Gastroesophageal sphincter (tissue), 4 donors: ENCODE data around the gene GNAI1. TPM values are rescaled to one million over a fixed set of nuclear protein-coding genes. Genes with fewer than 3 reads are reported as not detected.

ENCODE experiments used
- ATAC-seq: fragments of 150-250 bp; one replicate; pipeline ENCODE4 v1.9.1; 2016; ENCODE audit warnings: mild to moderate bottlenecking, moderate library complexity
- H3K27ac ChIP-seq, 4 donors: fragments of 200-600 bp; sonication (generic) in 3 of 4; 1 replicate in 3 of 4; 2 replicates in 1 of 4; pipeline ENCODE4 v1.5.1; 2016 to 2019
- H3K27me3 ChIP-seq: fragments of 200-600 bp; sonication (generic); one replicate; pipeline ENCODE4 v1.5.1; 2019
- H3K36me3 ChIP-seq, 2 donors: fragments of 200-600 bp; sonication (generic); one replicate each; pipeline ENCODE4 v1.5.1; 2019; ENCODE audit warnings: control low read depth in 1 of 2
- H3K4me1 ChIP-seq, 3 donors: fragments of 200-600 bp; sonication (generic); 1 replicate in 2 of 3; 2 replicates in 1 of 3; pipeline ENCODE4 v1.5.1; 2016 to 2019; ENCODE audit warnings: control low read depth in 2 of 3
- H3K4me3 ChIP-seq, 2 donors: fragments of 200-600 bp; sonication (generic); one replicate each; pipeline ENCODE4 v1.5.1; 2019; ENCODE audit warnings: mild to moderate bottlenecking in 1 of 2, moderate library complexity in 1 of 2
- H3K9me3 ChIP-seq, 3 donors: fragments of 200-600 bp; sonication (generic); one replicate each; pipeline ENCODE4 v1.5.1; 2017 to 2019; ENCODE audit warnings: control low read depth in 2 of 3
- CTCF ChIP-seq, 4 experiments: fragments of 200-600 bp in 2 of 4; fragments of 450-650 bp in 2 of 4; sonication (generic) in 1 of 4; IDR thresholded peaks; one replicate each; pipeline ENCODE4 v1.5.1; 2017 to 2019; ENCODE audit warnings: antibody characterized with exemption in 4 of 4, mild to moderate bottlenecking in 2 of 4, moderate library complexity in 2 of 4
- EP300 ChIP-seq: sonication (generic); formaldehyde crosslinking; IDR thresholded peaks from one replicate; pipeline ENCODE4 v1.6.1; 2017; ENCODE audit warnings: antibody characterized with exemption, mild to moderate bottlenecking
- POLR2A ChIP-seq, 2 donors: fragments of 450-650 bp; IDR thresholded peaks; one replicate each; pipeline ENCODE4 v1.6.1; 2017; ENCODE audit warnings: antibody characterized with exemption in 2 of 2, mild to moderate bottlenecking in 2 of 2, moderate library complexity in 1 of 2
- POLR2AphosphoS5 ChIP-seq: sonication (generic); formaldehyde crosslinking; IDR thresholded peaks from one replicate; pipeline ENCODE4 v1.6.1; 2017; ENCODE audit warnings: antibody characterized with exemption
- whole genome bisulfite sequencing, 2 donors: methylation state at CpG; one replicate each; pipeline ENCODE4 v1.1.5; 2018; ENCODE audit warnings: low coverage in 1 of 2; 5-methylcytosine and 5-hydroxymethylcytosine counted together
- total RNA-seq, 4 donors: library from RNA; depleted of rRNA; stranded (reverse); fragments of >200 nt; gene quantifications; one replicate each; pipeline ENCODE4 v1.1.0, GENCODE V29; 2016

The GNAI1 gene
- total RNA-seq, 4 donors from 2014 or later = 76.8 to 136 (median 108) TPM

- Histone ChIP-seq H3K4me3 (no peak overlapping the region), H3K36me3 (no peaks in the 10 kb centered on the region), H3K27me3 (no peaks in the 10 kb centered on the region), H3K27ac (peak overlapping the region in 2 of 4 donors; percentile 14 to 15), H3K9me3 (no peaks in the 10 kb centered on the region), H3K4me1 (peaks cover 0 to 73% (median 6%) of the 10 kb centered on the region in 3 donors)
- WGBS, 2 donors = 38 to 64% methylated on average over 1 of the region's 1 CpG
- TF ChIP-seq POLR2A (IDR thresholded peaks at IDR 0.05) = no peak
- TF ChIP-seq CTCF (IDR thresholded peaks at IDR 0.05) = no peak
- no peak for TF ChIP-seq POLR2AphosphoS5
- no peak for TF ChIP-seq EP300
- no peak for ATAC-seq
These were observed 52.6 kb downstream of the GNAI1 start for GRCh38 chr7:80187279-80187678.

- Histone ChIP-seq H3K27ac (peak overlapping the region in 2 of 4 donors; percentile 14 to 15), H3K36me3 (no peaks in the 10 kb centered on the region), H3K4me1 (peaks cover 0 to 71% (median 6%) of the 10 kb centered on the region in 3 donors), H3K9me3 (no peaks in the 10 kb centered on the region), H3K4me3 (no peak overlapping the region), H3K27me3 (no peaks in the 10 kb centered on the region)
- ATAC-seq = no peak
- TF ChIP-seq POLR2AphosphoS5 = no peak
- TF ChIP-seq CTCF (IDR thresholded peaks at IDR 0.05) = no peak
- no peak for TF ChIP-seq EP300
- TF ChIP-seq POLR2A (IDR thresholded peaks at IDR 0.05) = no peak
These were observed 53.1 kb downstream of the GNAI1 start for GRCh38 chr7:80187727-80188126.

- H3K4me1 ChIP-seq = peaks cover 0 to 55% (median 6%) of the 10 kb centered on the region in 3 donors
- H3K9me3 ChIP-seq = no peaks in the 10 kb centered on the region
- no peak for TF ChIP-seq POLR2AphosphoS5
- no peak for TF ChIP-seq CTCF (IDR thresholded peaks at IDR 0.05)
- no peak for TF ChIP-seq POLR2A (IDR thresholded peaks at IDR 0.05)
- TF ChIP-seq EP300 = no peak
- H3K36me3 ChIP-seq = no peaks in the 10 kb centered on the region
- H3K27me3 ChIP-seq = no peaks in the 10 kb centered on the region
- 42 to 62% methylated on average over 4 of the region's 4 CpGs for WGBS, 2 donors
- no peak overlapping the region for H3K4me3 ChIP-seq
- no peak overlapping the region for H3K27ac ChIP-seq
- no peak for ATAC-seq
These were observed 55.0 kb downstream of the GNAI1 start for GRCh38 chr7:80189638-80190037.

- Histone ChIP-seq H3K9me3 (no peaks in the 10 kb centered on the region), H3K27ac (no peak overlapping the region), H3K4me1 (peaks cover 0 to 43% (median 2%) of the 10 kb centered on the region in 3 donors), H3K4me3 (no peak overlapping the region), H3K36me3 (peaks cover 0 to 24% of the 10 kb centered on the region in 2 donors), H3K27me3 (no peaks in the 10 kb centered on the region)
- no peak for ATAC-seq
- no peak for TF ChIP-seq CTCF (IDR thresholded peaks at IDR 0.05)
- no peak for TF ChIP-seq POLR2A (IDR thresholded peaks at IDR 0.05)
- no peak for TF ChIP-seq POLR2AphosphoS5
- TF ChIP-seq EP300 = no peak
- WGBS, 2 donors = 88 to 91% methylated on average over 2 of the region's 2 CpGs
These were observed 63.0 kb downstream of the GNAI1 start for GRCh38 chr7:80197627-80198026.

- H3K27ac ChIP-seq = no peak overlapping the region
- TF ChIP-seq CTCF (IDR thresholded peaks at IDR 0.05) (no peak), EP300 (no peak), POLR2AphosphoS5 (no peak), POLR2A (IDR thresholded peaks at IDR 0.05) (no peak)
- peaks cover 0 to 36% of the 10 kb centered on the region in 2 donors for H3K36me3 ChIP-seq
- ATAC-seq = no peak
- no peaks in the 10 kb centered on the region for H3K9me3 ChIP-seq
- no peaks in the 10 kb centered on the region for H3K27me3 ChIP-seq
- peaks cover 0 to 43% (median 2%) of the 10 kb centered on the region in 3 donors for H3K4me1 ChIP-seq
- WGBS, 2 donors = 26 to 86% methylated on average over 2 to 5 of the region's 5 CpGs
- no peak overlapping the region for H3K4me3 ChIP-seq
These were observed 64.4 kb downstream of the GNAI1 start for GRCh38 chr7:80199051-80199450.
